K562 (cell line): Measurements from ENCODE around the gene TSGA10IP. TPM values are rescaled to one million over a fixed set of nuclear protein-coding genes. Genes with fewer than 3 reads are reported as not detected.

Experiments used
- BRD9 ChIP-seq: fragments of 450-650 bp; IDR thresholded peaks from 2 replicates; pipeline ENCODE4 v1.6.1; 2018; ENCODE audit warnings: low read depth; ENCODE audit not compliant: partially characterized antibody
- CBFB ChIP-seq: sonication (generic); formaldehyde crosslinking; IDR thresholded peaks from 2 replicates; pipeline ENCODE4 v1.4.0; 2020; ENCODE audit warnings: mild to moderate bottlenecking, missing genetic modification reagents
- CLOCK ChIP-seq: fragments of 250-450 bp; sonication (Bioruptor Pico); IDR thresholded peaks from 2 replicates; pipeline ENCODE4 v1.4.0; 2020; ENCODE audit warnings: mild to moderate bottlenecking, moderate library complexity, borderline replicate concordance
- FOS ChIP-seq: IDR thresholded peaks from 3 replicates; pipeline ENCODE4 v1.6.1; 2011; ENCODE audit not compliant: insufficient read length; ENCODE audit errors: extremely low read depth
- FOXM1 ChIP-seq, 2 experiments: fragments of 450-650 bp in 1 of 2; sonication (generic) in 1 of 2; formaldehyde crosslinking in 1 of 2; IDR thresholded peaks; 2 replicates each; pipeline versions ENCODE4 v1.6.1 to v1.9.0; 2017 to 2022; ENCODE audit warnings: low read depth in 2 of 2, mild to moderate bottlenecking in 2 of 2, missing genetic modification reagents in 1 of 2, moderate library complexity in 1 of 2
- PKNOX1 ChIP-seq: fragments of 450-650 bp; IDR thresholded peaks from 2 replicates; pipeline ENCODE4 v1.6.1; 2016
- RBM17 ChIP-seq: fragments of 200-400 bp; formaldehyde crosslinking; IDR thresholded peaks from 2 replicates; pipeline ENCODE4 v1.6.1; 2017; ENCODE audit warnings: low read depth, mild to moderate bottlenecking, low read length, borderline replicate concordance
- SP2 ChIP-seq: IDR thresholded peaks from 2 replicates; pipeline ENCODE4 v1.6.1; 2011; ENCODE audit warnings: mild to moderate bottlenecking, low read depth, low read length, moderate library complexity; ENCODE audit not compliant: poor library complexity, severe bottlenecking; ENCODE audit errors: extremely low read depth
- TAL1 ChIP-seq: fragments of 450-650 bp; IDR thresholded peaks from 2 replicates; pipeline ENCODE4 v1.6.1; 2016; ENCODE audit warnings: mild to moderate bottlenecking
- THAP7 ChIP-seq: fragments of 250-450 bp; sonication (Bioruptor Pico); IDR thresholded peaks from 2 replicates; pipeline ENCODE4 v1.5.0; 2021
- XRCC4 ChIP-seq: IDR thresholded peaks from one replicate; pipeline ENCODE4 v1.6.1; 2011; ENCODE audit not compliant: insufficient read depth, insufficient read length; ENCODE audit errors: extremely low read depth
- ZBTB49 ChIP-seq: sonication (generic); formaldehyde crosslinking; IDR thresholded peaks from 2 replicates; pipeline ENCODE4 v1.8.0; 2022; ENCODE audit warnings: missing genetic modification reagents, mild to moderate bottlenecking, borderline replicate concordance
- ZC3H11A ChIP-seq: IDR thresholded peaks from 2 replicates; pipeline ENCODE4 v1.6.1; 2012; ENCODE audit warnings: low read depth, low read length, improper control_type of control experiment
- ZNF3 ChIP-seq: fragments of 250-450 bp; sonication (Bioruptor Pico); IDR thresholded peaks from 2 replicates; pipeline ENCODE4 v1.5.0; 2021; ENCODE audit warnings: mild to moderate bottlenecking, moderate library complexity
- ZNF592 ChIP-seq: fragments of 450-650 bp; IDR thresholded peaks from 2 replicates; pipeline ENCODE4 v1.6.1; 2017; ENCODE audit warnings: antibody characterized with exemption, mild to moderate bottlenecking
- ZNF77 ChIP-seq: fragments of 250-450 bp; sonication (Bioruptor Pico); IDR thresholded peaks from 2 replicates; pipeline ENCODE4 v1.5.0; 2020
- polyA plus RNA-seq, 8 experiments: library from polyadenylated mRNA; depleted of rRNA in 4 of 8; stranded (reverse) in 5 of 8; unstranded in 3 of 8; fragments of >200 nt; fragmentation: Nextera tagmentation in 2 of 8; fragmentation: Illumina TruSeq in 1 of 8; extraction: Ambion mirVana in 2 of 8; extraction: Trizol in 1 of 8; gene quantifications; 2 replicates each; pipeline versions ENCODE4 v1.2.1 to v1.2.3, GENCODE V29; 2011 to 2014; ENCODE audit warnings: inconsistent platforms in 1 of 8, missing spikeins in 1 of 8
- total RNA-seq, 7 experiments: library from RNA; depleted of rRNA in 6 of 7; stranded (reverse); fragments of >200 nt in 6 of 7; fragmentation: Illumina TruSeq in 2 of 7; extraction: Trizol in 2 of 7; gene quantifications; 2 replicates each; pipeline versions ENCODE4 v1.2.1 to v1.2.3, GENCODE V29; 2011 to 2021; ENCODE audit warnings: low replicate concordance in 1 of 7

TSGA10IP gene
- total and polyA plus RNA-seq, 9 of the 15 experiments (the other 6 are each of a cell fraction or from before 2014, with no cell fraction given), result not detected

GRCh38 chr11:66001942-66002647 lies 56.8 kb downstream of the TSGA10IP start, which contains the start of the genes BANF1 and EIF1AD (continued):
- TF ChIP-seq ZBTB49 (no peak), ZNF77 (CRISPR knock-in tag) (no peak), BRD9 (no peak), FOS (no peak), TAL1 (no peak), THAP7 (CRISPR knock-in tag) (peak; percentile 93), FOXM1 (IDR thresholded peaks at IDR 0.05; ENCODE audit: low read depth) (peak; percentile 65), FOXM1 (CRISPR knock-in tag; IDR thresholded peaks at IDR 0.05; ENCODE audit: low read depth) (peak; percentile 85; the same call in 1 of the 2 replicates), XRCC4 (no peak), ZC3H11A (peak; percentile 88), PKNOX1 (peak; percentile 86), SP2 (no peak), CBFB (CRISPR knock-in tag) (peak; percentile 91), CLOCK (CRISPR knock-in tag) (no peak), ZNF3 (CRISPR knock-in tag) (no peak), RBM17 (no peak), ZNF592 (no peak)
